Lower lobe of right lung (tissue), 2 donors: ENCODE results near the gene TM9SF2. TPM values are rescaled to one million over a fixed set of nuclear protein-coding genes. Genes with fewer than 3 reads are reported as not detected.

Experiments used
- ATAC-seq, 2 donors: fragments of 200-7000 bp; cut with Tn5 transposase; one replicate each; pipeline ENCODE4 v1.9.1; 2020 to 2022; ENCODE audit warnings: mild to moderate bottlenecking in 2 of 2, moderate library complexity in 2 of 2
- DNase-seq: peaks from one replicate; pipeline ENCODE4 v3.0.0-alpha.2; 2020
- H3K27ac ChIP-seq: fragments of 200-600 bp; one replicate; pipeline ENCODE4 v1.8.0; 2022
- H3K27me3 ChIP-seq: fragments of 200-600 bp; one replicate; pipeline ENCODE4 v1.8.0; 2022; ENCODE audit warnings: low read depth
- H3K36me3 ChIP-seq: fragments of 200-600 bp; one replicate; pipeline ENCODE4 v1.8.0; 2022; ENCODE audit warnings: mild to moderate bottlenecking
- H3K4me1 ChIP-seq: fragments of 200-600 bp; one replicate; pipeline ENCODE4 v1.8.0; 2022
- H3K4me3 ChIP-seq: fragments of 200-600 bp; one replicate; pipeline ENCODE4 v1.8.0; 2022; ENCODE audit warnings: mild to moderate bottlenecking
- H3K9me3 ChIP-seq: fragments of 200-600 bp; one replicate; pipeline ENCODE4 v1.8.0; 2022
- intact Hi-C: fragments of 100-400 bp; cut with DNase I; formaldehyde crosslinking; loops from one replicate; pipeline ENCODE4 v1.11.0; 2022
- total RNA-seq: library from RNA; stranded (reverse); fragmentation: NEBNext Ultra II Directional; extraction: Animal tissue kit (Norgen Biotek cat#: 25700); gene quantifications from one replicate; pipeline ENCODE4 v1.2.1, GENCODE V29; 2021
- TF ChIP-seq, protein P1 (sequence below): fragments of 200-600 bp; IDR thresholded peaks from one replicate; pipeline ENCODE4 v1.8.0; 2022; ENCODE audit warnings: antibody characterized with exemption, mild to moderate bottlenecking
- donor health status: DM: no; HTN: yes; CAD: no; lungs with severe emphysema.

TM9SF2 gene
- total RNA-seq, 1 donor from 2014 or later: 138 TPM

GRCh38 chr13:99525967-99526366 is 24.7 kb downstream of the TM9SF2 start:
- TF ChIP-seq, protein P1, sequence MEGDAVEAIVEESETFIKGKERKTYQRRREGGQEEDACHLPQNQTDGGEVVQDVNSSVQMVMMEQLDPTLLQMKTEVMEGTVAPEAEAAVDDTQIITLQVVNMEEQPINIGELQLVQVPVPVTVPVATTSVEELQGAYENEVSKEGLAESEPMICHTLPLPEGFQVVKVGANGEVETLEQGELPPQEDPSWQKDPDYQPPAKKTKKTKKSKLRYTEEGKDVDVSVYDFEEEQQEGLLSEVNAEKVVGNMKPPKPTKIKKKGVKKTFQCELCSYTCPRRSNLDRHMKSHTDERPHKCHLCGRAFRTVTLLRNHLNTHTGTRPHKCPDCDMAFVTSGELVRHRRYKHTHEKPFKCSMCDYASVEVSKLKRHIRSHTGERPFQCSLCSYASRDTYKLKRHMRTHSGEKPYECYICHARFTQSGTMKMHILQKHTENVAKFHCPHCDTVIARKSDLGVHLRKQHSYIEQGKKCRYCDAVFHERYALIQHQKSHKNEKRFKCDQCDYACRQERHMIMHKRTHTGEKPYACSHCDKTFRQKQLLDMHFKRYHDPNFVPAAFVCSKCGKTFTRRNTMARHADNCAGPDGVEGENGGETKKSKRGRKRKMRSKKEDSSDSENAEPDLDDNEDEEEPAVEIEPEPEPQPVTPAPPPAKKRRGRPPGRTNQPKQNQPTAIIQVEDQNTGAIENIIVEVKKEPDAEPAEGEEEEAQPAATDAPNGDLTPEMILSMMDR: no peak
- ATAC-seq: no peak

DNA sequence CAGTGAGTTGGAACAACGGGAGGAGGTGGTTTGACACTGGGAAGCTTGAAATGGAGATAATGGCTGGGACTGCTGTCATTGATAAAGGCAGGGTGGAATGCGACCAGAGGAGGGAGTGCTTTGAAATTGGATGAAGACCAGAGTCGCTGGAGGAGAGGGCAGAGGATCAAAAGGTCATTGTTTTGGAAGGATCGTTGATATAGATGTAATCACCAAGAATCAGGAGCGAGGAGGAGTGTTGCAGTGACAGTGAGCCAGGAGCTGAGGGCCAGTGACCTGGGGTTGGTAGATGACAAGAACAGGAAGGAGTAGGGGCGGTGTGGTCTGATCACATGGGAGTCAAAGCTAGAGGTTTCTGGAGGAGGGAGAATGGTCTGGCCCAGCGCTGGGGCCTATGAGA is 25.3 kb downstream of the TM9SF2 start:
- no peak overlapping the region for H3K4me3 ChIP-seq
- no peaks in the 10 kb centered on the region for H3K4me1 ChIP-seq
- intact Hi-C loops: no loop called here
- H3K9me3 ChIP-seq: no peaks in the 10 kb centered on the region
- H3K27me3 ChIP-seq: no peaks in the 10 kb centered on the region
- H3K27ac ChIP-seq: no peak overlapping the region
- ATAC-seq (no peak), DNase-seq (no peak)
- peaks cover 63% of the 10 kb centered on the region for H3K36me3 ChIP-seq
- TF ChIP-seq, protein P1: no peak

More at GRCh38 chr13:99525967-99526366, 24.7 kb downstream of the TM9SF2 start:
- Histone ChIP-seq H3K27ac (no peak overlapping the region), H3K27me3 (no peaks in the 10 kb centered on the region), H3K4me1 (no peaks in the 10 kb centered on the region), H3K9me3 (no peaks in the 10 kb centered on the region), H3K4me3 (no peak overlapping the region), H3K36me3 (peaks cover 64% of the 10 kb centered on the region)
- DNase-seq: no peak
- intact Hi-C loops: no loop called here

GRCh38 chr13:99527301-99527700 is 26.0 kb downstream of the TM9SF2 start:
- H3K27me3 ChIP-seq: no peaks in the 10 kb centered on the region
- no peaks in the 10 kb centered on the region for H3K9me3 ChIP-seq
- ATAC-seq (no peak), DNase-seq (no peak)
- TF ChIP-seq, protein P1: no peak
- H3K36me3 ChIP-seq: peaks cover 56% of the 10 kb centered on the region
- H3K27ac ChIP-seq: no peak overlapping the region
- intact Hi-C loops: no loop called here
- no peak overlapping the region for H3K4me3 ChIP-seq
- H3K4me1 ChIP-seq: no peaks in the 10 kb centered on the region

- ATAC-seq: no peak
- Histone ChIP-seq H3K4me3 (no peak overlapping the region), H3K4me1 (no peaks in the 10 kb centered on the region), H3K9me3 (no peaks in the 10 kb centered on the region), H3K36me3 (peaks cover 56% of the 10 kb centered on the region), H3K27me3 (no peaks in the 10 kb centered on the region), H3K27ac (no peak overlapping the region)
- TF ChIP-seq, protein P1: no peak
- DNase-seq: no peak
- intact Hi-C loops: no loop called here
Observed at GRCh38 chr13:99528547-99528946, 27.3 kb downstream of the TM9SF2 start.

GRCh38 chr13:99536023-99536422 is 34.8 kb downstream of the TM9SF2 start:
- Histone ChIP-seq H3K36me3 (peaks cover 63% of the 10 kb centered on the region), H3K4me1 (no peaks in the 10 kb centered on the region), H3K9me3 (no peaks in the 10 kb centered on the region), H3K27ac (no peak overlapping the region), H3K4me3 (no peak overlapping the region), H3K27me3 (no peaks in the 10 kb centered on the region)
- TF ChIP-seq, protein P1: no peak
- intact Hi-C loops: no loop called here
- no peak for ATAC-seq
- DNase-seq: no peak

DNA sequence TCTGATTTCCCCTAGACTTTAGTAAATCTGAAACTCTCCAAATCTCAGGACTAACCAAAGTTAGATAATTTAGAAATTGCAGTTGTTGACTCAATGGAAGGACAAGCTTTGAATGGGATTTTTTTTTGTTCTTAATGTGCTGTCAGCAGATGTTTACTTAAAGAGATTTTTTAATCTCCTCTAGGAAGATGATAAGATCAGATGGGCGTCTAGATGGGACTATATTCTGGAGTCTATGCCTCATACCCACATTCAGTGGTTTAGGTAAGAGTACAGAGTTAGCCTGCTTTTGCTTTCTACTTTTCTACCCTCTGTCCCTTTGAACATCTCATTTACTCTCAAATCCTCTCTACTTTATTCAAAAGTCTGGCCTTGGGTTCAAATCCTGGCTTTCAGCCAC is 39.3 kb downstream of the TM9SF2 start:
- no peak for DNase-seq
- no peaks in the 10 kb centered on the region for H3K27me3 ChIP-seq
- no peak overlapping the region for H3K4me3 ChIP-seq
- no peak for ATAC-seq
- peaks cover 87% of the 10 kb centered on the region for H3K36me3 ChIP-seq
- TF ChIP-seq, protein P1: no peak
- intact Hi-C loops: no loop called here
- H3K4me1 ChIP-seq: peaks cover 14% of the 10 kb centered on the region
- H3K9me3 ChIP-seq: no peaks in the 10 kb centered on the region
- H3K27ac ChIP-seq: no peak overlapping the region
